C4-2B (cell line): ENCODE results near the gene SKI.

Experiments used
- ZFX ChIP-seq: fragments of 450-650 bp; IDR thresholded peaks from 2 replicates; pipeline ENCODE4 v1.6.1; 2017
- TF ChIP-seq, protein P1 (sequence below): fragments of 450-650 bp; conservative IDR thresholded peaks from 2 replicates; pipeline ENCODE4 v1.5.1; 2017; ENCODE audit warnings: mild to moderate bottlenecking

DNA sequence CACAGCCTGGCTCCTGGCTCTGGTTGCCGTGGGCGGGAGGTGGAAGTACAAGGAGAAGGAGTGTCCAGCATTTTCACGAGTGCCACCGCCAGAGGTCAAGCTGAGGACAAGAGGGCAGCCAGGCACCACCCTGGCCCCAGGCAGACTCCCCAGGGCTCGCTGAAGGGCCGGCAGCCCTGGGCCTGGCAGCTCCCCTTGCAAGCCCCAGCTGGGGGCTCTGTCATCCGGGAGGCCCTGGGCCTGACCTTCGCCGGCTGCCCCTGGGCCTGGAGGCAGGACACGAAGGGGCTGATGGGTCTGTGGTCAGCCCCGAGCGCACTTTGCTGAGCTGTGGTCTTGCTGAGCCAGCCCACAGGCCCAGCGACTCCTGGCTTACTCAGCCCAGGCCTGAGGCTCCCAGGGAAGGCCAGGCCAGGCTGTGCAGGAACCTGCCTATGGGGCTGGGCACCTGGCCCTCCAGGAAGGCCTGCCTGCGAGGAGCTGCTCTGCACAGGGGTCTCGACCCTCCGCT is 88.4 kb downstream of the SKI start:
- TF ChIP-seq, protein P1, sequence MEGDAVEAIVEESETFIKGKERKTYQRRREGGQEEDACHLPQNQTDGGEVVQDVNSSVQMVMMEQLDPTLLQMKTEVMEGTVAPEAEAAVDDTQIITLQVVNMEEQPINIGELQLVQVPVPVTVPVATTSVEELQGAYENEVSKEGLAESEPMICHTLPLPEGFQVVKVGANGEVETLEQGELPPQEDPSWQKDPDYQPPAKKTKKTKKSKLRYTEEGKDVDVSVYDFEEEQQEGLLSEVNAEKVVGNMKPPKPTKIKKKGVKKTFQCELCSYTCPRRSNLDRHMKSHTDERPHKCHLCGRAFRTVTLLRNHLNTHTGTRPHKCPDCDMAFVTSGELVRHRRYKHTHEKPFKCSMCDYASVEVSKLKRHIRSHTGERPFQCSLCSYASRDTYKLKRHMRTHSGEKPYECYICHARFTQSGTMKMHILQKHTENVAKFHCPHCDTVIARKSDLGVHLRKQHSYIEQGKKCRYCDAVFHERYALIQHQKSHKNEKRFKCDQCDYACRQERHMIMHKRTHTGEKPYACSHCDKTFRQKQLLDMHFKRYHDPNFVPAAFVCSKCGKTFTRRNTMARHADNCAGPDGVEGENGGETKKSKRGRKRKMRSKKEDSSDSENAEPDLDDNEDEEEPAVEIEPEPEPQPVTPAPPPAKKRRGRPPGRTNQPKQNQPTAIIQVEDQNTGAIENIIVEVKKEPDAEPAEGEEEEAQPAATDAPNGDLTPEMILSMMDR = no peak
- TF ChIP-seq ZFX = no peak
